ENCODE measurements around the gene SERPINE2. TPM values are rescaled to one million over a fixed set of nuclear protein-coding genes. Genes with fewer than 3 reads are reported as not detected.

The SERPINE2 gene
- total and polyA plus RNA-seq, 4 donors: 4.2 to 61.4 (median 11.7) TPM

DNA sequence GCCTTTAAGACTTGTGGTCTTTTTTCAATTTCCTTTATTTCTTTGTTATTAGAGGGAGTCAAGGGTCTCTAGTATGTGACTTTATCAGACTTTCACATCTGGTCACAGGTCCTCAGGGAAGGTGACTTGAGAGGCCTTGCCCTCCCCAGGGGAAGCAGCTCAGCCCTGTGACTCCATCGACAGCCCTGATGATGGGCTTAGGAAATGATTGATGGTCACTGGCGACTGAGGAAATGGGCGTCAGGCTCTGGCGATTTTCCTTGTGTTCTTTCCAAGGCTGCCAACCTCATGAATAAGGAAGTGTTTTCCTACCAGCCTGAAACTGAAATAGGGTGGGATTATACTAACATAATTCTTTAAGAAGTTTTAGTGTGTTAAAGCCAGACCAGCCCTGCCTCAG lies 21.1 kb downstream of the SERPINE2 start:
- WGBS, 2 donors: 40 to 55% methylated on average over 4 of the region's 4 CpGs

DNA sequence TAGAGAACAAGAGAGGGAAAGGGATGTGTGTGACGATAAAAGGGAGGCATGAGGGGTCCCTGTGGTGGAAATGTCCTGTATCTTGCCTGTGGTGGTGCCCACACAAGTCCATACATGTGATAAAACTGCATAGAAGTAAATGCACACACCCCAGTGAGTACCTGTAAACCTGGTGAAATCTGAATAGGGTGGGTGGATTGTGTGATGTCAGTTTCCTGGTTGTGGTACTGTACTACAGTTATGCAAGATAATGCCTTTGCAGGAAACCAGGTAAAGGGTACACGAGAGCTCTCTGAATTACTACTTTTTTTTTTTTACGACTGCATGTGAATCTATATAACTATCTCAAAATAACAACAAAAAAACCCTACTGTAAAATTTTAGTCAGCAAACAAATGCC lies 22.1 kb downstream of the SERPINE2 start:
- H3K9ac ChIP-seq (ENCODE audit: insufficient read depth in 1 of 2, low read length in 2 of 2): no peak overlapping the region
- H3K27ac ChIP-seq (ENCODE audit: low read depth in 1 of 2, low read length in 1 of 2): no peak overlapping the region
- no peak for ATAC-seq (ENCODE audit: insufficient read depth, low FRiP score)
- H3K4me1 ChIP-seq (ENCODE audit: control insufficient read depth in 5 of 5, insufficient read depth in 5 of 5, low read length in 5 of 5): peaks cover 0 to 2% (median 0%) of the 10 kb centered on the region in 5 donors
- no peaks in the 10 kb centered on the region for H3K36me3 ChIP-seq (ENCODE audit: control insufficient read depth in 4 of 4, insufficient read depth in 4 of 4, low read length in 4 of 4)
- WGBS, 2 donors: 56 to 64% methylated on average over 3 of the region's 3 CpGs
- DNase-seq: no peak
- H3K4me3 ChIP-seq: no peak overlapping the region
- no peaks in the 10 kb centered on the region for H3K9me3 ChIP-seq (ENCODE audit: control insufficient read depth in 4 of 4, insufficient read depth in 3 of 4, low read length in 3 of 4)
- TF ChIP-seq, protein P1, sequence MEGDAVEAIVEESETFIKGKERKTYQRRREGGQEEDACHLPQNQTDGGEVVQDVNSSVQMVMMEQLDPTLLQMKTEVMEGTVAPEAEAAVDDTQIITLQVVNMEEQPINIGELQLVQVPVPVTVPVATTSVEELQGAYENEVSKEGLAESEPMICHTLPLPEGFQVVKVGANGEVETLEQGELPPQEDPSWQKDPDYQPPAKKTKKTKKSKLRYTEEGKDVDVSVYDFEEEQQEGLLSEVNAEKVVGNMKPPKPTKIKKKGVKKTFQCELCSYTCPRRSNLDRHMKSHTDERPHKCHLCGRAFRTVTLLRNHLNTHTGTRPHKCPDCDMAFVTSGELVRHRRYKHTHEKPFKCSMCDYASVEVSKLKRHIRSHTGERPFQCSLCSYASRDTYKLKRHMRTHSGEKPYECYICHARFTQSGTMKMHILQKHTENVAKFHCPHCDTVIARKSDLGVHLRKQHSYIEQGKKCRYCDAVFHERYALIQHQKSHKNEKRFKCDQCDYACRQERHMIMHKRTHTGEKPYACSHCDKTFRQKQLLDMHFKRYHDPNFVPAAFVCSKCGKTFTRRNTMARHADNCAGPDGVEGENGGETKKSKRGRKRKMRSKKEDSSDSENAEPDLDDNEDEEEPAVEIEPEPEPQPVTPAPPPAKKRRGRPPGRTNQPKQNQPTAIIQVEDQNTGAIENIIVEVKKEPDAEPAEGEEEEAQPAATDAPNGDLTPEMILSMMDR (IDR thresholded peaks at IDR 0.05; ENCODE audit: control extremely low read depth, extremely low read depth): no peak
- no peaks in the 10 kb centered on the region for H3K27me3 ChIP-seq (ENCODE audit: control insufficient read depth in 3 of 3, insufficient read depth in 3 of 3, low read length in 2 of 3)

More for the DNA sequence above, 21.1 kb downstream of the SERPINE2 start:
- Histone ChIP-seq H3K9me3 (ENCODE audit: control insufficient read depth in 4 of 4, insufficient read depth in 3 of 4, low read length in 3 of 4) (no peaks in the 10 kb centered on the region), H3K4me1 (ENCODE audit: control insufficient read depth in 5 of 5, insufficient read depth in 5 of 5, low read length in 5 of 5) (peaks cover 0 to 2% (median 0%) of the 10 kb centered on the region in 5 donors), H3K27me3 (ENCODE audit: control insufficient read depth in 3 of 3, insufficient read depth in 3 of 3, low read length in 2 of 3) (no peaks in the 10 kb centered on the region), H3K4me3 (no peak overlapping the region), H3K9ac (ENCODE audit: insufficient read depth in 1 of 2, low read length in 2 of 2) (no peak overlapping the region), H3K27ac (ENCODE audit: low read depth in 1 of 2, low read length in 1 of 2) (no peak overlapping the region), H3K36me3 (ENCODE audit: control insufficient read depth in 4 of 4, insufficient read depth in 4 of 4, low read length in 4 of 4) (no peaks in the 10 kb centered on the region)
- TF ChIP-seq, protein P1 (IDR thresholded peaks at IDR 0.05; ENCODE audit: control extremely low read depth, extremely low read depth): no peak
- ATAC-seq (ENCODE audit: insufficient read depth, low FRiP score) (no peak), DNase-seq (no peak)

DNA sequence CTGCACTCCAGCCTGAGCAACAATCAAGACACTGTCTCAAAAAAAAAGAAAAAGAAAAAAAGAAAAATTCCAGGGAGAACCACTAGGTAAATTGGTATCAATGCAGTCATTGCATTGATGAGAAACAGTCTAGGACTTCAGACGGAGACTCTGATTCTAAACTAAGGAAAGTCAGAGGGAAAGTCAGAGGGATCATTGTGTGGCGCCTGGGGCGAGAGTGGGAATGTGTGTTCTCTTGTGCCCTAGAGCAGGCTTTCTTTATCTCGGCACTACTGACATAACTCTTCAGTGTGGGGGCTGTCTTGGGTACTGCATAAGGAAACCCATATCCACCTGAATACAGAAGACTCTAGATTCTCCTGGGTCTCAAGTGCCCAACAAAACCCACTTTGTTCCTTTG lies 24.8 kb downstream of the SERPINE2 start:
- WGBS, 2 donors: 92 to 96% methylated on average over 4 of the region's 4 CpGs

More for the DNA sequence above, 24.8 kb downstream of the SERPINE2 start:
- Histone ChIP-seq H3K4me1 (ENCODE audit: control insufficient read depth in 5 of 5, insufficient read depth in 5 of 5, low read length in 5 of 5) (peaks cover 0 to 2% (median 0%) of the 10 kb centered on the region in 5 donors), H3K4me3 (no peak overlapping the region), H3K9me3 (ENCODE audit: control insufficient read depth in 4 of 4, insufficient read depth in 3 of 4, low read length in 3 of 4) (no peaks in the 10 kb centered on the region), H3K36me3 (ENCODE audit: control insufficient read depth in 4 of 4, insufficient read depth in 4 of 4, low read length in 4 of 4) (no peaks in the 10 kb centered on the region), H3K27ac (ENCODE audit: low read depth in 1 of 2, low read length in 1 of 2) (no peak overlapping the region), H3K27me3 (ENCODE audit: control insufficient read depth in 3 of 3, insufficient read depth in 3 of 3, low read length in 2 of 3) (no peaks in the 10 kb centered on the region), H3K9ac (ENCODE audit: insufficient read depth in 1 of 2, low read length in 2 of 2) (no peak overlapping the region)
- ATAC-seq (ENCODE audit: insufficient read depth, low FRiP score) (no peak), DNase-seq (no peak)
- TF ChIP-seq, protein P1 (IDR thresholded peaks at IDR 0.05; ENCODE audit: control extremely low read depth, extremely low read depth): no peak

All from lung (tissue), 12 donors.